CD14-positive monocyte (primary cell): Measurements from ENCODE around the gene TMEM247. TPM values are rescaled to one million over a fixed set of nuclear protein-coding genes. Genes with fewer than 3 reads are reported as not detected.

Source experiments
- DNase-seq, 3 donors: peaks; one replicate each; pipeline ENCODE4 v3.0.0-alpha.2; 2011 to 2022
- H2AFZ ChIP-seq: 2 replicates; pipeline ENCODE4 v1.6.0; 2012; ENCODE audit warnings: mild to moderate bottlenecking, low read depth, low read length, inconsistent platforms; ENCODE audit not compliant: insufficient read depth, poor library complexity, severe bottlenecking
- H3K27ac ChIP-seq, 2 donors: 1 replicate in 1 of 2; 2 replicates in 1 of 2; pipeline ENCODE4 v1.5.1; 2012 to 2013; ENCODE audit warnings: low read length in 2 of 2, control low read depth in 1 of 2, inconsistent platforms in 1 of 2, low read depth in 1 of 2, mild to moderate bottlenecking in 1 of 2
- H3K27me3 ChIP-seq, 2 donors: one replicate each; pipeline versions ENCODE4 v1.6.0 to v1.6.1; 2011 to 2013; ENCODE audit warnings: low read length in 2 of 2; ENCODE audit not compliant: control insufficient read depth in 2 of 2, insufficient read depth in 2 of 2
- H3K36me3 ChIP-seq, 2 donors: replicated peaks in 1 of 2; 1 replicate in 1 of 2; 2 replicates in 1 of 2; pipeline versions ENCODE4 v1.5.1 to v1.6.1; 2012 to 2013; ENCODE audit warnings: low read length in 2 of 2, control low read depth in 1 of 2, inconsistent platforms in 1 of 2, mild to moderate bottlenecking in 1 of 2; ENCODE audit not compliant: insufficient read depth in 2 of 2, control insufficient read depth in 1 of 2
- H3K4me1 ChIP-seq, 2 donors: 1 replicate in 1 of 2; 2 replicates in 1 of 2; pipeline versions ENCODE4 v1.5.1 to v1.6.1; 2012 to 2013; ENCODE audit warnings: low read length in 2 of 2, control low read depth in 1 of 2, inconsistent platforms in 1 of 2, mild to moderate bottlenecking in 1 of 2, moderate library complexity in 1 of 2; ENCODE audit not compliant: insufficient read depth in 2 of 2, control insufficient read depth in 1 of 2
- H3K4me2 ChIP-seq: replicated peaks from 2 replicates; pipeline ENCODE3; 2012; ENCODE audit warnings: low read length, moderate library complexity, mild to moderate bottlenecking; ENCODE audit not compliant: poor library complexity, severe bottlenecking; ENCODE audit errors: extremely low read depth
- H3K4me3 ChIP-seq, 3 experiments: fragments of 200-600 bp in 1 of 3; sonication (generic) in 1 of 3; replicated peaks in 1 of 3; 1 replicate in 2 of 3; 2 replicates in 1 of 3; pipeline ENCODE4 v1.5.1; 2011 to 2013; ENCODE audit warnings: low read length in 3 of 3, mild to moderate bottlenecking in 3 of 3, control low read depth in 2 of 3, low read depth in 2 of 3, inconsistent platforms in 1 of 3, moderate library complexity in 1 of 3
- H3K79me2 ChIP-seq: 2 replicates; pipeline ENCODE4 v1.6.0; 2012; ENCODE audit warnings: mild to moderate bottlenecking, control low read depth, inconsistent platforms, low read length, moderate library complexity; ENCODE audit not compliant: insufficient read depth
- H3K9ac ChIP-seq: 2 replicates; pipeline ENCODE4 v1.6.0; 2017; ENCODE audit warnings: low read length, mild to moderate bottlenecking; ENCODE audit not compliant: insufficient read depth, poor library complexity, severe bottlenecking
- H3K9me3 ChIP-seq, 2 donors: replicated peaks in 1 of 2; 1 replicate in 1 of 2; 2 replicates in 1 of 2; pipeline versions ENCODE4 v1.5.1 to v1.6.1; 2012 to 2013; ENCODE audit warnings: low read length in 2 of 2, control low read depth in 1 of 2; ENCODE audit not compliant: control insufficient read depth in 1 of 2, insufficient read depth in 1 of 2
- H4K20me1 ChIP-seq: 2 replicates; pipeline ENCODE4 v1.6.0; 2012; ENCODE audit warnings: mild to moderate bottlenecking, low read length, control low read depth, moderate library complexity; ENCODE audit not compliant: insufficient read depth
- H3K27ac Mint-ChIP-seq, 7 donors: one replicate each; pipeline ENCODE4 v1.8.0; 2020; ENCODE audit warnings: mild to moderate bottlenecking in 7 of 7, mixed read lengths in 7 of 7, moderate library complexity in 6 of 7, inconsistent platforms in 2 of 7
- H3K27me3 Mint-ChIP-seq, 3 donors: one replicate each; pipeline ENCODE4 v1.8.0; 2021 to 2022; ENCODE audit warnings: low read depth in 3 of 3, mild to moderate bottlenecking in 3 of 3, mixed read lengths in 3 of 3, moderate library complexity in 3 of 3, inconsistent platforms in 1 of 3
- H3K36me3 Mint-ChIP-seq, 2 donors: one replicate each; pipeline ENCODE4 v1.8.0; 2020; ENCODE audit warnings: mixed read lengths in 2 of 2, inconsistent platforms in 1 of 2, mild to moderate bottlenecking in 1 of 2
- H3K4me1 Mint-ChIP-seq: one replicate; pipeline ENCODE4 v1.8.0; 2020; ENCODE audit warnings: mild to moderate bottlenecking, mixed read lengths
- H3K4me3 Mint-ChIP-seq, 2 donors: one replicate each; pipeline ENCODE4 v1.8.0; 2020; ENCODE audit warnings: mild to moderate bottlenecking in 2 of 2, mixed read lengths in 2 of 2, moderate library complexity in 1 of 2
- H3K9me3 Mint-ChIP-seq, 7 donors: one replicate each; pipeline ENCODE4 v1.8.0; 2020 to 2022; ENCODE audit warnings: mixed read lengths in 7 of 7, mild to moderate bottlenecking in 6 of 7, moderate library complexity in 6 of 7, inconsistent platforms in 2 of 7
- WGBS: methylation state at CpG from one replicate; pipeline ENCODE4 v1.1.5; 2013; ENCODE audit warnings: missing lambda C conversion rate; ENCODE audit not compliant: insufficient coverage; 5-methylcytosine and 5-hydroxymethylcytosine counted together
- intact Hi-C, 2 donors: fragments of 100-400 bp; cut with micrococcal nuclease; formaldehyde crosslinking; loops; one replicate each; pipeline versions ENCODE4 v1.15.0 to v1.15.1; 2023
- polyA plus RNA-seq, 3 donors: library from polyadenylated mRNA; depleted of rRNA in 1 of 3; unstranded in 2 of 3; stranded (reverse) in 1 of 3; fragments of 300-500 nt in 2 of 3; fragments of >200 nt in 1 of 3; fragmentation: Illumina TruSeq in 2 of 3; gene quantifications; 1 replicate in 2 of 3; 2 replicates in 1 of 3; pipeline ENCODE4 v1.2.3, GENCODE V29; 2012 to 2021
- TF ChIP-seq, protein P1 (sequence below): fragments of 200-600 bp; IDR thresholded peaks from one replicate; pipeline ENCODE4 v1.8.0; 2022; ENCODE audit warnings: antibody characterized with exemption, mild to moderate bottlenecking

TMEM247 gene
- polyA plus RNA-seq, 3 donors: not detected

DNA sequence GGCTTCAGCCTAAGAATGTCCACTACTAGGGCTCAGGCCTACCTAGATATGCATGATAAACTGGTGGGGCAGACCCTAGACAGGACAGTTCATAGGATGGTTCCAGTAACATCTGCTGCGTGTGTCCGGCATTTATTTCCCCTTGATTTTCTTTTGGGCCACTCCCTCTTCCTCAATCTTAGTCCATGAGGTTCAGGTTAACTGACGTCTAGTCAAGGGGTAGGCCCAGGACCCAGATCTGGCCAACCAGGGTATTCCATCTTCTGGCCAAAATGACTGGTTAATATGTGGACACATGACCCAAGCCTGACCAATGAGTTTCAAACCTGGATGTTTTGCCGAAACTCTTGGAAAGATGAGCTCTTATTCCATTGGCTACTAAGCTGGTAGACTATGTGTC, 15.2 kb downstream of the TMEM247 start:
- no peak overlapping the region for H3K9ac ChIP-seq
- 100% methylated on average over 1 of the region's 4 CpGs for WGBS
- H3K27me3 ChIP-seq: no peaks in the 10 kb centered on the region
- H4K20me1 ChIP-seq: no peaks in the 10 kb centered on the region
- peaks cover 23 to 26% of the 10 kb centered on the region in 2 donors for H3K4me1 ChIP-seq
- H3K9me3 Mint-ChIP-seq: peaks cover 0 to 2% (median 0%) of the 10 kb centered on the region in 7 donors
- H3K27ac ChIP-seq: no peak overlapping the region
- no peak overlapping the region for H2AFZ ChIP-seq
- intact Hi-C loops: no loop called here
- TF ChIP-seq, protein P1, sequence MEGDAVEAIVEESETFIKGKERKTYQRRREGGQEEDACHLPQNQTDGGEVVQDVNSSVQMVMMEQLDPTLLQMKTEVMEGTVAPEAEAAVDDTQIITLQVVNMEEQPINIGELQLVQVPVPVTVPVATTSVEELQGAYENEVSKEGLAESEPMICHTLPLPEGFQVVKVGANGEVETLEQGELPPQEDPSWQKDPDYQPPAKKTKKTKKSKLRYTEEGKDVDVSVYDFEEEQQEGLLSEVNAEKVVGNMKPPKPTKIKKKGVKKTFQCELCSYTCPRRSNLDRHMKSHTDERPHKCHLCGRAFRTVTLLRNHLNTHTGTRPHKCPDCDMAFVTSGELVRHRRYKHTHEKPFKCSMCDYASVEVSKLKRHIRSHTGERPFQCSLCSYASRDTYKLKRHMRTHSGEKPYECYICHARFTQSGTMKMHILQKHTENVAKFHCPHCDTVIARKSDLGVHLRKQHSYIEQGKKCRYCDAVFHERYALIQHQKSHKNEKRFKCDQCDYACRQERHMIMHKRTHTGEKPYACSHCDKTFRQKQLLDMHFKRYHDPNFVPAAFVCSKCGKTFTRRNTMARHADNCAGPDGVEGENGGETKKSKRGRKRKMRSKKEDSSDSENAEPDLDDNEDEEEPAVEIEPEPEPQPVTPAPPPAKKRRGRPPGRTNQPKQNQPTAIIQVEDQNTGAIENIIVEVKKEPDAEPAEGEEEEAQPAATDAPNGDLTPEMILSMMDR: no peak
- no peaks in the 10 kb centered on the region for H3K79me2 ChIP-seq
- H3K9me3 ChIP-seq: no peaks in the 10 kb centered on the region
- no peak for DNase-seq
- peaks cover 34% of the 10 kb centered on the region for H3K4me1 Mint-ChIP-seq
- H3K4me2 ChIP-seq: no peak overlapping the region
- peaks cover 0 to 5% (median 4%) of the 10 kb centered on the region in 3 donors for H3K27me3 Mint-ChIP-seq
- no peaks in the 10 kb centered on the region for H3K36me3 ChIP-seq
- H3K27ac Mint-ChIP-seq: no peak overlapping the region
- no peak overlapping the region for H3K4me3 Mint-ChIP-seq
- H3K36me3 Mint-ChIP-seq: peaks cover 2 to 3% of the 10 kb centered on the region in 2 donors
- H3K4me3 ChIP-seq: no peak overlapping the region

DNA sequence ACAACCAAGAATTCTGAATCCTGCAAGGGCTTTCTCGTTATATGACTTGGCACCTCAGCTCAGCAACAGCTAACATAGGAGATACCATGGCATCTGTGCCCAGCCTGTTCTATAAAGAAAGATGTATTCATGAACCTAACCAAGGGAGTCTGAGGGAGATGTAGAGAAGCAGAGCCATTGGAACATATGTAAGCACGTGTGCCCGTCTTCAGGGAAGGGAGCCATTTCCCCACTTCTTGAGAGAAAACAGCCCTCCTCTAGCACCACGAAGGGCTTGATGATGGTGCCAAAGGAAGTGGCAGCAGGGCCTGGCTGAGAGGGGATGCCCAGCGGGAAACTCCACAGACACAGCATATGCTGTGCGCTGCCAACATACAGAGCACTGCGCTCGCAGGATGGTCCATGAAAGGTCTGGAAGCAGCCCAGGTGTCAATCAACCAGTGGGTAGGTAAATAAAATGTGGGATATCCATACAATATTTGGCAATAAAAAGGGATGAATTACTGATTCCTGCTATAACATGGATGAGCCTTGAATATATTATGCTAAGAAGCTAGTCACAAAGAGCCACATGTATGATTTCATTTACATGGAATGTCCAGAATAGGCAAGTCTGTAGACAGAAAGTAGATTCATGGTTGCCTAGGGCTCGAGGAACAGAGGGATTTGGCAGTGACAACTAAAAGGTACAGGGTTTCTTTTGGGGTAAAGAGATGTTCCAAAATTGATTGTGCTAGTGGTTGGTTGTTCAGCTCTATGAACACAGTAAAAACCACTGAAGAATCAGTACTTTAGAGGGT, 16.1 kb downstream of the TMEM247 start:
- Histone ChIP-seq H3K4me3 (no peak overlapping the region), H3K4me1 (peaks cover 32% of the 10 kb centered on the region in 2 donors), H3K9ac (no peak overlapping the region), H4K20me1 (no peaks in the 10 kb centered on the region), H3K4me2 (no peak overlapping the region), H2AFZ (no peak overlapping the region), H3K9me3 (no peaks in the 10 kb centered on the region), H3K79me2 (no peaks in the 10 kb centered on the region), H3K27me3 (no peaks in the 10 kb centered on the region), H3K36me3 (no peaks in the 10 kb centered on the region), H3K27ac (no peak overlapping the region)
- no peak for DNase-seq
- H3K27me3 Mint-ChIP-seq: peaks cover 0 to 5% (median 2%) of the 10 kb centered on the region in 3 donors
- WGBS: 96% methylated on average over 5 of the region's 9 CpGs
- peak overlapping the region in 1 of 7 donors; percentile 61 for H3K27ac Mint-ChIP-seq
- peaks cover 34% of the 10 kb centered on the region for H3K4me1 Mint-ChIP-seq
- TF ChIP-seq, protein P1: no peak
- peaks cover 0 to 2% (median 0%) of the 10 kb centered on the region in 7 donors for H3K9me3 Mint-ChIP-seq
- intact Hi-C loops: no loop called here
- peaks cover 2 to 3% of the 10 kb centered on the region in 2 donors for H3K36me3 Mint-ChIP-seq
- H3K4me3 Mint-ChIP-seq: no peak overlapping the region
